ENCODE measurements around the gene CHN1. TPM values are rescaled to one million over a fixed set of nuclear protein-coding genes. Genes with fewer than 3 reads are reported as not detected.

The CHN1 gene
- total RNA-seq, 1 donor from 2014 or later, result 30.6 TPM

DNA sequence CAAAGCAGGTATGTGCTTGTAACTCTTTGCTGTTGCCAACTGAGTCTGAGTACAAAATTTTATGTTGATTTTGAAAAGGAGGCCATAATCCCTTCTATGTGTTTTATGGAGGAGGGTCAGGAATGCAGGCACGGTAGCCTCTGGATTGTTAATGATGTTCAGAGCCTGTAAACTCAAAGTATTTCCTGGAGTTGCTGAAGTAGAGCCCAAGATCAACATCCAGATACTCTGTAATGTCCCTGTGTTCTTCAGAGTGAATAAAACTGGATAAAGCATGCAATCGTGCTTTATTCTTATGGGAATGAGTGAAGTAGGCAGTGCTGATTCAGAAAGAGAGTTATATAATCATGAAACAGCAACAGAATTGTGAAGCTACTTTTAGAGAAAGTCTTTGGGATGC lies 179.1 kb downstream of the CHN1 start:
- DNase-seq, result no peak
- intact Hi-C loops (cut with DNase I), result no loop called here
- TF ChIP-seq CTCF (IDR thresholded peaks at IDR 0.05), result no peak
- Histone ChIP-seq H3K4me1 (peaks cover 14% of the 10 kb centered on the region), H3K36me3 (no peaks in the 10 kb centered on the region), H3K27me3 (no peaks in the 10 kb centered on the region), H3K27ac (no peak overlapping the region), H3K4me3 (no peak overlapping the region), H3K9me3 (no peaks in the 10 kb centered on the region)
- no peak for ATAC-seq

- intact Hi-C loops (cut with DNase I), result no loop called here
- no peak for DNase-seq
- no peak for ATAC-seq
Observed at GRCh38 chr2:174824068-174824467, 181.1 kb downstream of the CHN1 start.

DNA sequence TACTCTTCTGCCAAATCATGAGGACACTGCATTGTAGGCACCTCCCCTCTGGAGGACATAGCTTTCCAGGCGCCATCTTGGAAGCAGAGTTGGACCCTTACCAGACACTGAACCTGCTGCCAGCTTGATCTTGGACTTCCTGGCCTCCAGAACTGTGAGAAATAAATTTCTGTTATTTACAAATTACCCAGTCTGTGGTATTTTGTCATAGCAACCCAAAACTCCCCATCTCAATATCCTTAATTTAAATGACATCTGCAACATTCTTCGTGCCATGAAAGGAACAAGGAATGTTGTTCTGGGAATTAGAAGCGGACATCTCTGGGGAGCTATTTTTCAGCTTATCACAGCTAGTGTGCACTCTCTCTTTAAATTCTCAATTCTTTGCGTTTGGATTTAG lies 183.6 kb downstream of the CHN1 start:
- Histone ChIP-seq H3K27me3 (no peaks in the 10 kb centered on the region), H3K9me3 (no peaks in the 10 kb centered on the region), H3K4me1 (peaks cover 10% of the 10 kb centered on the region), H3K27ac (no peak overlapping the region), H3K4me3 (no peak overlapping the region), H3K36me3 (no peaks in the 10 kb centered on the region)
- no peak for TF ChIP-seq CTCF (IDR thresholded peaks at IDR 0.05)
- ATAC-seq (no peak), DNase-seq (no peak)
- intact Hi-C loops (cut with DNase I), result no loop called here

More at GRCh38 chr2:174824068-174824467, 181.1 kb downstream of the CHN1 start:
- Histone ChIP-seq H3K36me3 (no peaks in the 10 kb centered on the region), H3K27ac (no peak overlapping the region), H3K9me3 (no peaks in the 10 kb centered on the region), H3K27me3 (no peaks in the 10 kb centered on the region), H3K4me1 (peaks cover 14% of the 10 kb centered on the region), H3K4me3 (no peak overlapping the region)
- TF ChIP-seq CTCF (IDR thresholded peaks at IDR 0.05), result no peak

DNA sequence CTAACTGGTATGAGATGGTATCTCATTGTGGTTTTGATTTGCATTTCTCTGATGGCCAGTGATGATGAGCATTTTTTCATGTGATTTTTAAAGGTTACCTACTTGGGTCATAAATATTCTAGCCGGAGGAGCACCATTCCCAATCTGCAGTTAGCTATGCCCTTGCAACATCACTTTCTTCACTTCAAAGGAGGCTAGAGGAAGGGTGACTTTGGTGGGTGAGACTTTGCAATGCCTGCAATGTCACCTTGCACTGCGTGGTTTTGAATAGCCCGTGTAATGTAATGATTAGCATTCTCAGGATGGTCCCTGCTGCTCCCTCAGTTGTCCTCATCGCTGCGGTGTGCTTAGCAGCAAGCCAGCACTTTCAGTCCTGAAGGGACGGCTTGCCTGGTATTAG lies 184.8 kb downstream of the CHN1 start:
- H3K27me3 ChIP-seq, result no peaks in the 10 kb centered on the region
- ATAC-seq (no peak), DNase-seq (no peak)
- H3K27ac ChIP-seq, result no peak overlapping the region
- H3K36me3 ChIP-seq, result no peaks in the 10 kb centered on the region
- no peaks in the 10 kb centered on the region for H3K4me1 ChIP-seq
- TF ChIP-seq CTCF (IDR thresholded peaks at IDR 0.05), result no peak
- H3K9me3 ChIP-seq, result no peaks in the 10 kb centered on the region
- no peak overlapping the region for H3K4me3 ChIP-seq
- intact Hi-C loops (cut with DNase I), result no loop called here

DNA sequence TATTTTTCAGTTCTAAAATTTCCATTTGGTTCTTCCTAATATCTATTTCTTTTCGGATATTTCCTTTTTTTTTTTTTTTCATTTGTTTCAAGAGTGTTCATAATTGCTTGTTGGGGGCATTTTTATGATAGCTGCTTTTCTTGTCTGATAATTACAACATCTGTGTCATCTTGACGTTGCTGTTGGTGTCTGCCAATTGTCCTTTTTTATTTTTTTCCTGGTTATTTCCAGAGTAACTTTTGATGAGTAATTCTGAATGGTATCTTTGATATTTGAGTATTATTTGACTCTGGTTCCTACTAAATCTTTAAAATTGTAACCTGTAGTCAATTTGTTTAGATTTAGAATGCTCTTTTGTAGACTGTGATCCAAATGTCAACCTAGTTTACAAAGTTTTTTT lies 189.7 kb downstream of the CHN1 start:
- H3K27ac ChIP-seq, result no peak overlapping the region
- H3K9me3 ChIP-seq, result no peaks in the 10 kb centered on the region
- no peak for ATAC-seq
- H3K36me3 ChIP-seq, result no peaks in the 10 kb centered on the region
- intact Hi-C loops (cut with DNase I), result no loop called here
- no peak for DNase-seq
- no peaks in the 10 kb centered on the region for H3K27me3 ChIP-seq
- H3K4me1 ChIP-seq, result no peaks in the 10 kb centered on the region
- H3K4me3 ChIP-seq, result no peak overlapping the region
- no peak for TF ChIP-seq CTCF (IDR thresholded peaks at IDR 0.05)

DNA sequence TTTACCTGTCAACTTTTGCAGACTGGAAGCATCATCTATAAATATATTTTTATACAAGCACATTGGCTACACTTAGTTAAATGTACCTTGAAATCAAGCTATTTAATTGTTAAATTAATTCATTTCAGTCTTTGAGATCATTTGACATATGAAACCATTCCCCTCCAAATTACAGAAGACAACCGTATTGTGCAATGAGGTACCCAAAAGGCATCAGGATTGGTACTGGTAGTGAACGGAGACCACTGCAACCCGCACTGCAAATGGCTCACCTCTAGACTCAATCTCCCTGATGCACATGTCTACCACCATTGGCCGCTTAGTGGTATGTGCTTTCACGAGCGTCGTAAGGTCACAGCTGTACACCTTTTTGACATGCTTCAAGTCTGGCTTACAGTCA lies 193.1 kb downstream of the CHN1 start:
- H3K4me1 ChIP-seq, result no peaks in the 10 kb centered on the region
- H3K9me3 ChIP-seq, result no peaks in the 10 kb centered on the region
- H3K27me3 ChIP-seq, result no peaks in the 10 kb centered on the region
- no peak for ATAC-seq
- H3K27ac ChIP-seq, result no peak overlapping the region
- H3K4me3 ChIP-seq, result no peak overlapping the region
- intact Hi-C loops (cut with DNase I), result no loop called here
- no peaks in the 10 kb centered on the region for H3K36me3 ChIP-seq
- TF ChIP-seq CTCF (IDR thresholded peaks at IDR 0.05), result no peak
- DNase-seq, result no peak
